ENCODE measurements around the gene COPZ2.

DNA sequence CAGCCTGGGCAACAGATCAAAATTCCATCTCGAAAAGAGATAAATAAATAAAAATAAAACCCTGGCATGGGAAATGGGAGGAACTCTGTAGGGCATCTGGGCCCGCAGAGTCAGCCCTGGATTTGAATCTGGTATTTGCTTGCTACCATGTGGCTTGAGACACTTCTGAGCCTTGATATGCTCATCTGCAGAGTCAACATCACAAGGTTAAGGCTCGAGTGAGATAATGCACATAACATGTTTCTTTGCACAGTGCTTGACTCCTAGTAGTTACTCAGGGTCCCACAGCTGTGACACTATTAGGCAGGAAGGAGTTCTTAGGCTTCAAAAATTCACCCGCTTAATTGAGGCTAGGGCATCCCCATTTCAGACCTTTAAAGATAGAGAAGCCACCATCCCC is 45.4 kb downstream of the COPZ2 start:
- TF ChIP-seq, protein P1, sequence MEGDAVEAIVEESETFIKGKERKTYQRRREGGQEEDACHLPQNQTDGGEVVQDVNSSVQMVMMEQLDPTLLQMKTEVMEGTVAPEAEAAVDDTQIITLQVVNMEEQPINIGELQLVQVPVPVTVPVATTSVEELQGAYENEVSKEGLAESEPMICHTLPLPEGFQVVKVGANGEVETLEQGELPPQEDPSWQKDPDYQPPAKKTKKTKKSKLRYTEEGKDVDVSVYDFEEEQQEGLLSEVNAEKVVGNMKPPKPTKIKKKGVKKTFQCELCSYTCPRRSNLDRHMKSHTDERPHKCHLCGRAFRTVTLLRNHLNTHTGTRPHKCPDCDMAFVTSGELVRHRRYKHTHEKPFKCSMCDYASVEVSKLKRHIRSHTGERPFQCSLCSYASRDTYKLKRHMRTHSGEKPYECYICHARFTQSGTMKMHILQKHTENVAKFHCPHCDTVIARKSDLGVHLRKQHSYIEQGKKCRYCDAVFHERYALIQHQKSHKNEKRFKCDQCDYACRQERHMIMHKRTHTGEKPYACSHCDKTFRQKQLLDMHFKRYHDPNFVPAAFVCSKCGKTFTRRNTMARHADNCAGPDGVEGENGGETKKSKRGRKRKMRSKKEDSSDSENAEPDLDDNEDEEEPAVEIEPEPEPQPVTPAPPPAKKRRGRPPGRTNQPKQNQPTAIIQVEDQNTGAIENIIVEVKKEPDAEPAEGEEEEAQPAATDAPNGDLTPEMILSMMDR (IDR thresholded peaks at IDR 0.05), result no peak
- no peak for TF ChIP-seq EP300 (IDR thresholded peaks at IDR 0.05)
- TF ChIP-seq POLR2AphosphoS5 (IDR thresholded peaks at IDR 0.05), result no peak
- no peak for TF ChIP-seq POLR2A (IDR thresholded peaks at IDR 0.05)

Data from upper lobe of left lung (tissue), 4 donors.